Heart left ventricle (tissue), 16 donors: ENCODE data around the gene CCDC24. TPM values are rescaled to one million over a fixed set of nuclear protein-coding genes. Genes with fewer than 3 reads are reported as not detected.

Experiments used
- ATAC-seq, 4 donors: fragments of 200-7000 bp; cut with Tn5 transposase; one replicate each; pipeline ENCODE4 v1.9.1; 2020 to 2022; ENCODE audit warnings: moderate library complexity in 4 of 4, mild to moderate bottlenecking in 3 of 4, moderate number of reproducible peaks in 1 of 4
- DNase-seq, 5 donors: peaks; one replicate each; pipeline ENCODE4 v3.0.0-alpha.2; 2020
- H3K27ac ChIP-seq, 12 donors: fragments of 200-600 bp; sonication (generic) in 4 of 12; one replicate each; pipeline versions ENCODE4 v1.5.0 to v1.8.0; 2016 to 2022; ENCODE audit warnings: mild to moderate bottlenecking in 2 of 12
- H3K27me3 ChIP-seq, 9 donors: fragments of 200-600 bp; sonication (generic) in 2 of 9; one replicate each; pipeline versions ENCODE4 v1.5.1 to v1.8.0; 2016 to 2022; ENCODE audit warnings: mild to moderate bottlenecking in 3 of 9
- H3K36me3 ChIP-seq, 9 donors: fragments of 200-600 bp; sonication (generic) in 2 of 9; one replicate each; pipeline versions ENCODE4 v1.5.0 to v1.8.0; 2018 to 2022; ENCODE audit warnings: mild to moderate bottlenecking in 2 of 9
- H3K4me1 ChIP-seq, 12 donors: fragments of 200-600 bp; sonication (generic) in 4 of 12; one replicate each; pipeline versions ENCODE4 v1.5.0 to v1.8.0; 2016 to 2022; ENCODE audit warnings: mild to moderate bottlenecking in 3 of 12
- H3K4me3 ChIP-seq, 12 donors: fragments of 200-600 bp; sonication (generic) in 4 of 12; one replicate each; pipeline versions ENCODE4 v1.5.0 to v1.8.0; 2017 to 2022; ENCODE audit warnings: mild to moderate bottlenecking in 9 of 12, moderate library complexity in 4 of 12
- H3K9me3 ChIP-seq, 12 donors: fragments of 200-600 bp; sonication (generic) in 4 of 12; one replicate each; pipeline versions ENCODE4 v1.5.0 to v1.8.0; 2016 to 2022; ENCODE audit warnings: mild to moderate bottlenecking in 1 of 12
- POLR2A ChIP-seq, 2 donors: fragments of 450-650 bp; IDR thresholded peaks; one replicate each; pipeline ENCODE4 v1.6.1; 2017; ENCODE audit warnings: antibody characterized with exemption in 2 of 2, mild to moderate bottlenecking in 2 of 2, moderate library complexity in 2 of 2
- WGBS, 4 donors: extraction: QIAGEN DNeasy Blood & Tissue Kit in 2 of 4; methylation state at CpG; one replicate each; pipeline versions ENCODE4 v1.1.5 to v1.1.7; 2013 to 2018; 5-methylcytosine and 5-hydroxymethylcytosine counted together
- intact Hi-C, 10 donors: fragments of 100-400 bp; cut with DNase I; formaldehyde crosslinking; loops; one replicate each; pipeline versions ENCODE4 v1.11.1 to v1.14.2; 2022
- polyA plus RNA-seq, 2 donors: library from polyadenylated mRNA; stranded (reverse); fragments of 200-250 nt; gene quantifications; one replicate each; pipeline ENCODE4 v1.2.3, GENCODE V29; 2013
- total RNA-seq, 9 donors: library from RNA; depleted of rRNA in 2 of 9; stranded (reverse); fragments of >200 nt in 2 of 9; fragmentation: NEBNext Ultra II Directional in 3 of 9; extraction: Animal tissue kit (Norgen Biotek cat#: 25700) in 3 of 9; gene quantifications; one replicate each; pipeline versions ENCODE4 v1.1.0 to v1.2.4, GENCODE V29; 2016 to 2023
- TF ChIP-seq, protein P1 (sequence below), 12 donors: fragments of 200-600 bp; sonication (generic) in 4 of 12; IDR thresholded peaks; one replicate each; pipeline versions ENCODE4 v1.5.0 to v1.8.0; 2018 to 2022; ENCODE audit warnings: antibody characterized with exemption in 12 of 12, mild to moderate bottlenecking in 5 of 12
- donor health status: ischemic (EF 13 %, LVEDD 7.1; RV severe dilation, severe dysfunction).
- donor health status: healthy with polysubstance abuse.
- donor health status: DM: no; HTN: yes; CAD: no.
- donor health status: DM: no; HTN: no; CAD: no.
- donor health status: ischemic (EF 25% LVEDD 6.9; RV normal size, moderate dysfunction).
- donor health status: ischemic (EF 25% LVEDD 5.7; RV mildly dilated, moderate dysfunction).
- donor health status: healthy.
- donor health status: DM: yes; HTN: yes; CAD: no.
- donor health status: ischemic (EF 35%, LVEDD 5.7; RV mildly dilated, moderate dysfunction).
- donor health status: nonischemic (EF 11% LVEDD 7.7; RV severe dilation, severe dysfunction).
- donor health status: DM: yes; HTN: yes; CAD: no.
- donor health status: PGD.
- donor health status: ischemic (EF 29% LVEDD 5.4; RV normal size, mild dysfunction).
- donor health status: nonischemic (EF 23%, LVEDD 6.1; RV moderate dilation, normal function).

CCDC24 gene
- total and polyA plus RNA-seq, 11 donors = 0.67 to 3.4 (median 1.2) TPM

DNA sequence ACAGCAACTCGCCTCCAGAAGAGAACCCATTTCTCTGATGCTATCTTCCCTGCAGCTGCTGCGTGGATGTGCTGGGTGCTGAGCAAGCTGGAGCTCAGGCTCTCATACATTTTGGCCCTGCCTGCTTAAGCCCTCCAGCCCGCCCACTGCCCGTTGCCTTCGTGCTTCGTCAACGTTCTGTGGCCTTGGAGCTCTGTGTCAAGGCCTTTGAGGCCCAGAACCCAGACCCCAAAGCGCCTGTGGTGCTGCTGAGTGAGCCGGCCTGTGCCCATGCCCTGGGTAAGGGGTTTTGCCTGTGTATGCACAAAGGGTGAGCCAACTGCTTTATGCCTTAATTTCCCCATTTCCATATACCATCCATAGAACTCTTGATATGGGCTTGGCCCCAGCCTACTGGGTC, 20.5 kb upstream of the CCDC24 start:
- Histone ChIP-seq H3K27ac (no peak overlapping the region), H3K9me3 (no peaks in the 10 kb centered on the region), H3K4me3 (peak overlapping the region in 8 of 12 donors; percentile 61 to 96 (median 88)), H3K27me3 (no peaks in the 10 kb centered on the region), H3K36me3 (peaks cover 0 to 36% (median 23%) of the 10 kb centered on the region in 9 donors), H3K4me1 (peaks cover 5 to 34% (median 22%) of the 10 kb centered on the region in 12 donors)
- intact Hi-C loops = no loop called here
- DNase-seq = peak in 1 of 5 donors; percentile 54
- 90 to 92% (median 92%) methylated on average over 9 of the region's 9 CpGs for WGBS, 4 donors
- no peak for ATAC-seq
- TF ChIP-seq, protein P1, sequence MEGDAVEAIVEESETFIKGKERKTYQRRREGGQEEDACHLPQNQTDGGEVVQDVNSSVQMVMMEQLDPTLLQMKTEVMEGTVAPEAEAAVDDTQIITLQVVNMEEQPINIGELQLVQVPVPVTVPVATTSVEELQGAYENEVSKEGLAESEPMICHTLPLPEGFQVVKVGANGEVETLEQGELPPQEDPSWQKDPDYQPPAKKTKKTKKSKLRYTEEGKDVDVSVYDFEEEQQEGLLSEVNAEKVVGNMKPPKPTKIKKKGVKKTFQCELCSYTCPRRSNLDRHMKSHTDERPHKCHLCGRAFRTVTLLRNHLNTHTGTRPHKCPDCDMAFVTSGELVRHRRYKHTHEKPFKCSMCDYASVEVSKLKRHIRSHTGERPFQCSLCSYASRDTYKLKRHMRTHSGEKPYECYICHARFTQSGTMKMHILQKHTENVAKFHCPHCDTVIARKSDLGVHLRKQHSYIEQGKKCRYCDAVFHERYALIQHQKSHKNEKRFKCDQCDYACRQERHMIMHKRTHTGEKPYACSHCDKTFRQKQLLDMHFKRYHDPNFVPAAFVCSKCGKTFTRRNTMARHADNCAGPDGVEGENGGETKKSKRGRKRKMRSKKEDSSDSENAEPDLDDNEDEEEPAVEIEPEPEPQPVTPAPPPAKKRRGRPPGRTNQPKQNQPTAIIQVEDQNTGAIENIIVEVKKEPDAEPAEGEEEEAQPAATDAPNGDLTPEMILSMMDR (IDR thresholded peaks at IDR 0.05) = no peak

DNA sequence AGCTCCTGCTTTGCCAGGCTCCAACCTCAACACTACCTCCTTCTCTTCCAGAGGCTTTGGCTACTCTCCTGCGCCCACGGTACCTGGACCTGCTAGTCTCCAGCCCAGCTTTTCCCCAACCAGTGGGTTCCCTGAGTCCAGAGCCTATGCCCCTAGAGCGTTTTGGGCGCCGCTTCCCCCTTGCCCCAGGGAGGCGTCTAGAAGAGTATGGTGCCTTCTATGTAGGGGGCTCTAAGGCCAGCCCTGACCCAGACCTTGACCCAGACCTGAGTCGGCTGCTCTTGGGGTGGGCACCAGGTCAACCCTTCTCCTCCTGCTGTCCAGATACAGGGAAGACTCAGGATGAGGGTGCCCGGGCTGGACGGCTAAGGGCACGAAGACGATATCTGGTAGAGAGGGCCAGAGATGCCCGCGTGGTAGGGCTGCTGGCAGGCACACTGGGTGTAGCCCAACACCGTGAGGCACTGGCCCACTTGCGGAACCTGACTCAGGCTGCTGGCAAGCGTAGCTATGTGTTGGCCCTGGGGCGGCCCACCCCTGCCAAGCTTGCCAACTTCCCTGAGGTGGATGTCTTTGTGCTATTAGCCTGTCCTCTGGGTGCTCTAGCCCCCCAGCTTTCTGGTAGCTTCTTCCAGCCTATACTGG, 19.9 kb upstream of the CCDC24 start:
- Histone ChIP-seq H3K27me3 (no peaks in the 10 kb centered on the region), H3K36me3 (peaks cover 0 to 35% (median 22%) of the 10 kb centered on the region in 9 donors), H3K9me3 (no peaks in the 10 kb centered on the region), H3K4me3 (peak overlapping the region in 1 of 12 donors; percentile 77), H3K4me1 (peaks cover 6 to 40% (median 28%) of the 10 kb centered on the region in 12 donors), H3K27ac (no peak overlapping the region)
- WGBS, 4 donors = 95 to 98% (median 97%) methylated on average over 7 to 17 of the region's 17 CpGs
- DNase-seq = peak in 1 of 5 donors; percentile 52
- no peak for ATAC-seq
- TF ChIP-seq POLR2A (IDR thresholded peaks at IDR 0.05) = no peak
- TF ChIP-seq, protein P1 (IDR thresholded peaks at IDR 0.05) = no peak
- intact Hi-C loops = no loop called here

GRCh38 chr1:43973981-43974442, 17.4 kb upstream of the CCDC24 start:
- H3K36me3 ChIP-seq = peaks cover 0 to 40% (median 27%) of the 10 kb centered on the region in 9 donors
- TF ChIP-seq POLR2A (IDR thresholded peaks at IDR 0.05) = no peak
- TF ChIP-seq, protein P1 (IDR thresholded peaks at IDR 0.05) = no peak
- H3K4me1 ChIP-seq = peaks cover 6 to 61% (median 44%) of the 10 kb centered on the region in 12 donors
- WGBS, 4 donors = 33 to 40% (median 39%) methylated on average over 9 of the region's 9 CpGs
- no peaks in the 10 kb centered on the region for H3K9me3 ChIP-seq
- intact Hi-C loops = loop anchor here in 4 of 10 donors (1.0 to 2.0 kb wide), 2 partner anchors 27 to 28 kb away; partner anchors contain the start of gene IPO13 (in 4 of the 4)
- DNase-seq (peak in 1 of 5 donors; percentile 3), ATAC-seq (no peak)
- peak overlapping the region; percentile 59 to 93 (median 89) for H3K4me3 ChIP-seq
- H3K27ac ChIP-seq = peak overlapping the region; percentile 83 to 97 (median 92)
- no peaks in the 10 kb centered on the region for H3K27me3 ChIP-seq

DNA sequence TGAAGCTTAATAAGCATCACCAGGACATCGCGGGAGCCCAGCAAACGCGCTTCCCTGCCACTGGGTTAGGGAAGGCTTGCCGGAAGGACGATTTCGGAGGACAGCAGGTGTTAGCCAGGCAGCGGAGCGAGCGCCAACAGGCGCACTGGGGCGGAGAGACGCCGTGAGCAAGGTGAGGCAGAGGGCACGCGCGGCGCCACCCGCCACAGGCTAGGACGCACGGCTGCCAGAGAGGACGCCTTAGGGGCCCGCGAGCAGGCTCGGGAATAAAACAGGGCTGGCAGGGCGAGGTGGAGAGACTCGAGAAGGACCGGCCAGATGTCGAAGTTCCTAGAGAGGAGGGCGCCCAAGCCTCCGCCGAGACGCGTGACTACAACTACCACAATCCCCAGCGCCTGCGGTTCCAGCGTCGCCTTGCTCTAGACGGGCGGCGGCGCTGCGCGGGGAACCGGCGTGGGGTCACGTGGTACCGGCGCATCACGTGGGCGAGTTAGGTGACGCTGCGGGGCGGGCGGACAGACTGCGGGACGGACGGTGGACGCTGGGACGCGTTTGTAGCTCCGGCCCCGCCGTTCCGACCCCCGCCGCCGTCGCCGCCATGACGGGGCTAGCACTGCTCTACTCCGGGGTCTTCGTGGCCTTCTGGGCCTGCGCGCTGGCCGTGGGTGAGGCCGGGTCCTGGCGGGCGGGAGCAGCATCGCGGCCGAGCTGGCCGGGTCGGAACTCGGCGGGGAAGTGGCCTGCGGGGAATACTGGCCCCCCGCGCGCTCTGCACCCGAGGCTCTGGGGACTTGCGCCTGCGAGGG, 16.8 kb upstream of the CCDC24 start, which contains the start of gene ATP6V0B:
Gene ATP6V0B (plus strand): TSS at position 518 of the 806 bp plus-strand sequence. CDS start 81 bp downstream, at position 599.
- Histone ChIP-seq H3K27me3 (no peaks in the 10 kb centered on the region), H3K4me3 (peak within 1 kb of the TSS; percentile 59 to 93 (median 89)), H3K4me1 (peaks cover 6 to 61% (median 46%) of the 10 kb centered on the region in 12 donors), H3K27ac (peak within 1 kb of the TSS; percentile 83 to 97 (median 92)), H3K9me3 (no peaks in the 10 kb centered on the region), H3K36me3 (peaks cover 0 to 40% (median 27%) of the 10 kb centered on the region in 9 donors)
- ATAC-seq (peak; percentile 82 to 88 (median 86)), DNase-seq (peak; percentile 97 to 98 (median 98))
- intact Hi-C loops = loop anchor here in 4 of 10 donors (1.0 to 2.0 kb wide), 2 partner anchors 28 kb away; partner anchors contain the start of gene IPO13 (in 4 of the 4)
- 0 to 1% (median 1%) methylated on average over 48 to 93 of the region's 93 CpGs for WGBS, 4 donors
- TF ChIP-seq, protein P1 (IDR thresholded peaks at IDR 0.05) = peak in 8 of 12 donors; percentile 15 to 48 (median 24)
- peak in 1 of 2 donors; percentile 96 for TF ChIP-seq POLR2A (IDR thresholded peaks at IDR 0.05)
